ENCODE measurements around the gene ANAPC16.
"Not testable (repeated sequence)": the region's sequence is repeated elsewhere in the genome, so short reads cannot be mapped to it uniquely, and the experiment has no call there.

The ANAPC16 gene

GRCh38 chr10:72275351-72276012 is 59.7 kb downstream of the ANAPC16 start:
- DNase-seq (ENCODE audit: low read depth), result peak; percentile 29
- peaks cover 20% of the 10 kb centered on the region for H3K36me3 ChIP-seq (ENCODE audit: control insufficient read depth, insufficient read depth, low read length, severe bottlenecking)

GRCh38 chr10:72276013-72276387 is 60.2 kb downstream of the ANAPC16 start:
- peak overlapping the region; percentile 97 for H3K4me3 ChIP-seq (ENCODE audit: low read length)
- peak; percentile 48 for DNase-seq (ENCODE audit: low read depth)
- H3K4me1 ChIP-seq (ENCODE audit: control insufficient read depth, insufficient read depth, low read length), result peaks cover 16% of the 10 kb centered on the region
- H3K9ac ChIP-seq (ENCODE audit: low read length), result peak overlapping the region; percentile 99
- peaks cover 20% of the 10 kb centered on the region for H3K36me3 ChIP-seq (ENCODE audit: control insufficient read depth, insufficient read depth, low read length, severe bottlenecking)
- H3K27me3 ChIP-seq (replicated peaks; ENCODE audit: control insufficient read depth, insufficient read depth, low read length), result no peaks in the 10 kb centered on the region
- H3K9me3 ChIP-seq (ENCODE audit: control insufficient read depth, low read length), result no peaks in the 10 kb centered on the region

More at GRCh38 chr10:72275351-72276012, 59.7 kb downstream of the ANAPC16 start:
- Histone ChIP-seq H3K4me1 (ENCODE audit: control insufficient read depth, insufficient read depth, low read length) (peaks cover 16% of the 10 kb centered on the region), H3K27me3 (replicated peaks; ENCODE audit: control insufficient read depth, insufficient read depth, low read length) (no peaks in the 10 kb centered on the region), H3K9me3 (ENCODE audit: control insufficient read depth, low read length) (no peaks in the 10 kb centered on the region), H3K9ac (ENCODE audit: low read length) (peak overlapping the region; percentile 99), H3K4me3 (ENCODE audit: low read length) (peak overlapping the region; percentile 97)

- peak; percentile 82 for DNase-seq (ENCODE audit: low read depth)
- peak overlapping the region; percentile 97 for H3K4me3 ChIP-seq (ENCODE audit: low read length)
- peak overlapping the region; percentile 99 for H3K9ac ChIP-seq (ENCODE audit: low read length)
These were observed 60.9 kb downstream of the ANAPC16 start for GRCh38 chr10:72276421-72277339.

GRCh38 chr10:72277340-72277995 is 61.7 kb downstream of the ANAPC16 start:
- H3K36me3 ChIP-seq (ENCODE audit: control insufficient read depth, insufficient read depth, low read length, severe bottlenecking), result peaks cover 20% of the 10 kb centered on the region
- peak; percentile 65 for DNase-seq (ENCODE audit: low read depth)
- H3K9ac ChIP-seq (ENCODE audit: low read length), result peak overlapping the region; percentile 99
- peak overlapping the region; percentile 97 for H3K4me3 ChIP-seq (ENCODE audit: low read length)
- no peaks in the 10 kb centered on the region for H3K9me3 ChIP-seq (ENCODE audit: control insufficient read depth, low read length)
- no peaks in the 10 kb centered on the region for H3K27me3 ChIP-seq (replicated peaks; ENCODE audit: control insufficient read depth, insufficient read depth, low read length)
- peaks cover 8% of the 10 kb centered on the region for H3K4me1 ChIP-seq (ENCODE audit: control insufficient read depth, insufficient read depth, low read length)

More at GRCh38 chr10:72276421-72277339, 60.9 kb downstream of the ANAPC16 start:
- Histone ChIP-seq H3K4me1 (ENCODE audit: control insufficient read depth, insufficient read depth, low read length) (peaks cover 16% of the 10 kb centered on the region), H3K36me3 (ENCODE audit: control insufficient read depth, insufficient read depth, low read length, severe bottlenecking) (peaks cover 20% of the 10 kb centered on the region), H3K27me3 (replicated peaks; ENCODE audit: control insufficient read depth, insufficient read depth, low read length) (no peaks in the 10 kb centered on the region), H3K9me3 (ENCODE audit: control insufficient read depth, low read length) (no peaks in the 10 kb centered on the region)

- no peak overlapping the region for H3K9ac ChIP-seq (ENCODE audit: low read length)
- no peaks in the 10 kb centered on the region for H3K27me3 ChIP-seq (replicated peaks; ENCODE audit: control insufficient read depth, insufficient read depth, low read length)
- DNase-seq (ENCODE audit: low read depth), result peak; percentile 39
- peaks cover 20% of the 10 kb centered on the region for H3K36me3 ChIP-seq (ENCODE audit: control insufficient read depth, insufficient read depth, low read length, severe bottlenecking)
- H3K4me1 ChIP-seq (ENCODE audit: control insufficient read depth, insufficient read depth, low read length), result peaks cover 5% of the 10 kb centered on the region
- no peaks in the 10 kb centered on the region for H3K9me3 ChIP-seq (ENCODE audit: control insufficient read depth, low read length)
- no peak overlapping the region for H3K4me3 ChIP-seq (ENCODE audit: low read length)
These were observed 62.3 kb downstream of the ANAPC16 start for GRCh38 chr10:72277996-72278667.

- DNase-seq (ENCODE audit: low read depth), result no peak
- Histone ChIP-seq H3K9ac (ENCODE audit: low read length) (no peak overlapping the region), H3K36me3 (ENCODE audit: control insufficient read depth, insufficient read depth, low read length, severe bottlenecking) (peaks cover 20% of the 10 kb centered on the region), H3K27me3 (replicated peaks; ENCODE audit: control insufficient read depth, insufficient read depth, low read length) (no peaks in the 10 kb centered on the region), H3K4me1 (ENCODE audit: control insufficient read depth, insufficient read depth, low read length) (peaks cover 5% of the 10 kb centered on the region), H3K9me3 (ENCODE audit: control insufficient read depth, low read length) (no peaks in the 10 kb centered on the region), H3K4me3 (ENCODE audit: low read length) (no peak overlapping the region)
These were observed 63.0 kb downstream of the ANAPC16 start for GRCh38 chr10:72278668-72279393.

- DNase-seq (ENCODE audit: low read depth); H3K9me3 ChIP-seq (ENCODE audit: control insufficient read depth, low read length); H3K9ac ChIP-seq (ENCODE audit: low read length); H3K27me3 ChIP-seq (replicated peaks; ENCODE audit: control insufficient read depth, insufficient read depth, low read length); H3K4me3 ChIP-seq (ENCODE audit: low read length); H3K4me1 ChIP-seq (ENCODE audit: control insufficient read depth, insufficient read depth, low read length): not testable (repeated sequence)
- peaks cover 19% of the 10 kb centered on the region for H3K36me3 ChIP-seq (ENCODE audit: control insufficient read depth, insufficient read depth, low read length, severe bottlenecking)
These were observed 63.8 kb downstream of the ANAPC16 start for GRCh38 chr10:72279587-72279986.

GRCh38 chr10:72283131-72283530 is 67.3 kb downstream of the ANAPC16 start:
- peaks cover 2% of the 10 kb centered on the region for H3K4me1 ChIP-seq (ENCODE audit: control insufficient read depth, insufficient read depth, low read length)
- DNase-seq (ENCODE audit: low read depth), result no peak
- no peak overlapping the region for H3K4me3 ChIP-seq (ENCODE audit: low read length)
- no peaks in the 10 kb centered on the region for H3K36me3 ChIP-seq (ENCODE audit: control insufficient read depth, insufficient read depth, low read length, severe bottlenecking)
- no peaks in the 10 kb centered on the region for H3K27me3 ChIP-seq (replicated peaks; ENCODE audit: control insufficient read depth, insufficient read depth, low read length)
- no peak overlapping the region for H3K9ac ChIP-seq (ENCODE audit: low read length)
- no peaks in the 10 kb centered on the region for H3K9me3 ChIP-seq (ENCODE audit: control insufficient read depth, low read length)
